A549 (cell line): ENCODE data around the gene PODXL2. TPM values are rescaled to one million over a fixed set of nuclear protein-coding genes. Genes with fewer than 3 reads are reported as not detected.

Experiments used
- ATAC-seq, 2 experiments: fragments of 200-7000 bp in 1 of 2; fragments of >200 bp in 1 of 2; cut with Nextera tagmentation in 1 of 2; cut with Tn5 transposase in 1 of 2; 3 replicates each; pipeline versions ENCODE4 v1.8.0 to v1.9.1; 2018 to 2020; ENCODE audit warnings: mild to moderate bottlenecking in 1 of 2, moderate library complexity in 1 of 2
- CTCF ChIA-PET: fragments of 300-600 bp; sonication (Branson Sonifier 250); formaldehyde crosslinking; extraction: SDS; loops from one replicate; lab custom pipeline; 2021; ENCODE audit warnings: antibody characterized with exemption, inconsistent platforms; lab: Yijun Ruan, JAX
- POLR2A ChIA-PET: fragments of 350-600 bp; formaldehyde crosslinking; extraction: SDS; loops from one replicate; lab custom pipeline; 2021; ENCODE audit warnings: antibody characterized with exemption, inconsistent platforms; lab: Yijun Ruan, JAX
- DNase-seq, 2 experiments: peaks; one replicate each; pipeline versions ENCODE4 v3.0.0 to v3.0.0-alpha.2; 2011 to 2016; ENCODE audit warnings: low read depth in 1 of 2, low spot score in 1 of 2
- FAIRE-seq: peaks from 2 replicates; lab custom pipeline; 2011; peaks lifted over from hg19 to GRCh38; lab: Jason Lieb, UNC
- H3K27ac ChIP-seq, 2 experiments: fragments of >200 bp; sonication (Bioruptor Twin); formaldehyde crosslinking; 3 replicates each; pipeline ENCODE4 v1.5.1; 2016 to 2017
- H3K4me1 ChIP-seq: fragments of >200 bp; sonication (Bioruptor Twin); formaldehyde crosslinking; 3 replicates; pipeline ENCODE4 v1.6.1; 2016
- H3K4me2 ChIP-seq: fragments of >200 bp; sonication (Bioruptor Twin); formaldehyde crosslinking; 3 replicates; pipeline ENCODE4 v1.6.1; 2016
- H3K4me3 ChIP-seq: fragments of >200 bp; sonication (Bioruptor Twin); formaldehyde crosslinking; 3 replicates; pipeline ENCODE4 v1.5.1; 2016
- H3K9me3 ChIP-seq: fragments of >200 bp; sonication (Bioruptor Twin); formaldehyde crosslinking; 3 replicates; pipeline ENCODE4 v1.6.1; 2016
- CBX8 ChIP-seq: fragments of 200-600 bp; sonication (generic); IDR thresholded peaks from 2 replicates; pipeline ENCODE4 v1.6.1; 2016
- CTCF ChIP-seq: fragments of >200 bp; sonication (Bioruptor Twin); formaldehyde crosslinking; IDR thresholded peaks from 3 replicates; pipeline ENCODE4 v1.5.1; 2016
- EHMT2 ChIP-seq: fragments of 200-600 bp; sonication (generic); IDR thresholded peaks from 2 replicates; pipeline ENCODE4 v1.6.1; 2016; ENCODE audit warnings: antibody characterized with exemption, low read depth, mild to moderate bottlenecking, moderate library complexity
- ESRRA ChIP-seq: fragments of 150-350 bp; IDR thresholded peaks from 2 replicates; pipeline ENCODE4 v1.6.1; 2014; ENCODE audit warnings: mild to moderate bottlenecking, low read length, borderline replicate concordance
- FOSB ChIP-seq: fragments of 250-450 bp; sonication (Bioruptor Pico); IDR thresholded peaks from 2 replicates; pipeline ENCODE4 v1.5.0; 2020; ENCODE audit warnings: mild to moderate bottlenecking, moderate library complexity
- FOXS1 ChIP-seq: fragments of 250-450 bp; sonication (Bioruptor Pico); IDR thresholded peaks from 2 replicates; pipeline ENCODE4 v1.5.0; 2020; ENCODE audit warnings: mild to moderate bottlenecking, moderate library complexity
- GATA3 ChIP-seq: IDR thresholded peaks from 2 replicates; pipeline ENCODE4 v1.6.1; 2012; ENCODE audit warnings: borderline replicate concordance
- HDAC2 ChIP-seq: fragments of 200-600 bp; sonication (generic); IDR thresholded peaks from 2 replicates; pipeline ENCODE4 v1.6.1; 2016
- HEYL ChIP-seq: fragments of 250-450 bp; sonication (Bioruptor Pico); IDR thresholded peaks from 2 replicates; pipeline ENCODE4 v1.8.0; 2021; ENCODE audit warnings: mild to moderate bottlenecking, moderate library complexity
- HOXB13 ChIP-seq: fragments of 250-450 bp; sonication (Bioruptor Pico); IDR thresholded peaks from 2 replicates; pipeline ENCODE4 v1.5.0; 2020; ENCODE audit warnings: low read depth, mild to moderate bottlenecking, moderate library complexity
- JUN ChIP-seq, 2 experiments: fragments of >200 bp; sonication (Bioruptor Twin); formaldehyde crosslinking; IDR thresholded peaks; 2 replicates in 1 of 2; 3 replicates in 1 of 2; pipeline ENCODE4 v1.6.1; 2016 to 2017
- KDM1A ChIP-seq: fragments of 200-600 bp; sonication (generic); IDR thresholded peaks from 2 replicates; pipeline ENCODE4 v1.6.1; 2016; ENCODE audit warnings: low read depth, mild to moderate bottlenecking
- NPAS2 ChIP-seq: fragments of 250-450 bp; sonication (Bioruptor Pico); IDR thresholded peaks from 2 replicates; pipeline ENCODE4 v1.8.0; 2022; ENCODE audit warnings: mild to moderate bottlenecking, moderate library complexity, borderline replicate concordance
- NR3C1 ChIP-seq: fragments of >200 bp; sonication (Bioruptor Twin); formaldehyde crosslinking; IDR thresholded peaks from 3 replicates; pipeline ENCODE4 v1.6.1; 2017
- POLR2A ChIP-seq: IDR thresholded peaks from 2 replicates; pipeline ENCODE4 v1.6.1; 2012; ENCODE audit warnings: mild to moderate bottlenecking, low read length
- RAD21 ChIP-seq, 2 experiments: fragments of >200 bp in 1 of 2; sonication (Bioruptor Twin) in 1 of 2; formaldehyde crosslinking in 1 of 2; IDR thresholded peaks in 1 of 2; conservative IDR thresholded peaks in 1 of 2; 2 replicates in 1 of 2; 3 replicates in 1 of 2; pipeline ENCODE4 v1.6.1; 2012 to 2018; ENCODE audit warnings: inconsistent platforms in 1 of 2
- RCOR1 ChIP-seq: fragments of 150-350 bp; IDR thresholded peaks from 2 replicates; pipeline ENCODE4 v1.6.1; 2014; ENCODE audit warnings: antibody characterized with exemption, low read length, low read depth
- RFX5 ChIP-seq: fragments of 450-650 bp; IDR thresholded peaks from 2 replicates; pipeline ENCODE4 v1.7.1; 2014; ENCODE audit warnings: antibody characterized with exemption, mild to moderate bottlenecking, moderate library complexity
- SMC3 ChIP-seq: fragments of >200 bp; sonication (Bioruptor Twin); formaldehyde crosslinking; IDR thresholded peaks from 3 replicates; pipeline ENCODE4 v1.6.1; 2018; ENCODE audit warnings: inconsistent platforms
- TFCP2L1 ChIP-seq: fragments of 250-450 bp; sonication (Bioruptor Pico); IDR thresholded peaks from 2 replicates; pipeline ENCODE4 v1.5.0; 2021; ENCODE audit warnings: mild to moderate bottlenecking
- TP53 ChIP-seq: fragments of 250-450 bp; sonication (Bioruptor Pico); IDR thresholded peaks from 2 replicates; pipeline ENCODE4 v1.5.0; 2021; ENCODE audit warnings: mild to moderate bottlenecking, moderate library complexity
- ZC3H11A ChIP-seq: fragments of 450-650 bp; IDR thresholded peaks from 2 replicates; pipeline ENCODE4 v1.6.1; 2014; ENCODE audit warnings: antibody characterized with exemption, mild to moderate bottlenecking
- ZFP36 ChIP-seq: fragments of 450-650 bp; IDR thresholded peaks from 2 replicates; pipeline ENCODE4 v1.6.1; 2014; ENCODE audit warnings: borderline replicate concordance; ENCODE audit not compliant: partially characterized antibody
- ZSCAN20 ChIP-seq: fragments of 250-450 bp; sonication (Bioruptor Pico); IDR thresholded peaks from 2 replicates; pipeline ENCODE4 v1.8.0; 2022; ENCODE audit warnings: mild to moderate bottlenecking, moderate library complexity
- WGBS: methylation state at CpG from one replicate; pipeline ENCODE4 v1.1.6; 2017; ENCODE audit errors: missing lambda C conversion rate; 5-methylcytosine and 5-hydroxymethylcytosine counted together
- polyA plus RNA-seq, 4 experiments: library from polyadenylated mRNA; depleted of rRNA in 3 of 4; stranded (reverse); fragments of >200 nt; fragmentation: RNase III in 1 of 4; extraction: RNeasy Plus Mini Kit Qiagen cat#74134 plus additional on column Dnase treatment in 1 of 4; gene quantifications; 2 replicates in 3 of 4; 3 replicates in 1 of 4; pipeline ENCODE4 v1.2.3, GENCODE V29; 2011 to 2017
- TF ChIP-seq, protein P1 (sequence below): fragments of >200 bp; sonication (Bioruptor Twin); formaldehyde crosslinking; IDR thresholded peaks from 2 replicates; pipeline ENCODE4 v1.6.1; 2016
- TF ChIP-seq, protein P2 (sequence below): IDR thresholded peaks from 2 replicates; pipeline ENCODE4 v1.6.1; 2012

PODXL2 gene
- polyA plus RNA-seq, 2 of the 4 experiments (the other 2 are of a cell fraction) = 4.2 to 5.5 TPM

DNA sequence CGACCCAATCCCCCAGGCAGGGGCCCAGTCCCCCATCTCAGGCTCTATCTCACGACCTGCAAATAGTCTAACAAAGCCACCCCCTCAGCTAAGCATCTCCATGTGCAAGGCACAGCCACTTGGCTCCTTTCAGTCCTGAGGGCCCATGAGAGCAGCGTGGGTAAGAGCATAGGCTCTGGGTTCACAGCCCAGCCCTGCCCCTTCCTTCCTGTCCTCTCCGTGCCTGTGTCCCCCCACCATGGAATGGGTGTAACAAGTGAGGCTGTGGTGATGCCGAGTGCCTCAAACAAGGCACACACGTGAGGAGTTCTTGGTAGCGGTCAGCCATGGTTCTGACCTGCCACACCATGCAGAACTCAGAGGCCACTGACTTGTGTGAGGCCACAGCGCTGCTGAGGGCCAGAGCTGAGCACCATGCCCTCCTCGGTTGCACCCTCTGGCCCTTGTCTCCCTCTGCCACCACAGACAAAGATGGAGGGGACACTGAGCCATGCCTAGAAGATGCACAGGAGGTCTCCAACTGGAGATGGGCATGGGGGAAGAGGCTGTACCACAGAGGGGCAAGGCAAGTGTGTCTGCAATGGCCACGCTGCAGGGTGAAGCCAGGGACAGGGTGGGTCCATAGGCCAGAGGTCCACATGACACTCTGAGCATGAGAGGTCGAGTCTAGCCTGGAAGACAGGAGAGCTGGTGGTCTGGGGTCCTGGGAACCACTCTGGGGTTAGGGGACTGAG, 48.5 kb upstream of the PODXL2 start (continued):
- TF ChIP-seq FOXS1 = no peak

- no peak for TF ChIP-seq HEYL (CRISPR knock-in tag)
- no peak for TF ChIP-seq ZFP36
- TF ChIP-seq GATA3 = no peak
- TF ChIP-seq TFCP2L1 = no peak
- TF ChIP-seq RAD21 (conservative IDR thresholded peaks at IDR 0.05 in 1 of 2, IDR thresholded peaks at IDR 0.05 in 1 of 2) = no peak
- TF ChIP-seq KDM1A = no peak
- no peak for TF ChIP-seq FOXS1
- TF ChIP-seq ESRRA = no peak
- no peak for TF ChIP-seq RFX5
- TF ChIP-seq CBX8 = no peak
- no peak for TF ChIP-seq CTCF
- TF ChIP-seq NR3C1 = no peak
- no peak for TF ChIP-seq NPAS2 (CRISPR knock-in tag)
- no peak for TF ChIP-seq HOXB13 (CRISPR knock-in tag)
- TF ChIP-seq RCOR1 = no peak
- TF ChIP-seq, protein P1, sequence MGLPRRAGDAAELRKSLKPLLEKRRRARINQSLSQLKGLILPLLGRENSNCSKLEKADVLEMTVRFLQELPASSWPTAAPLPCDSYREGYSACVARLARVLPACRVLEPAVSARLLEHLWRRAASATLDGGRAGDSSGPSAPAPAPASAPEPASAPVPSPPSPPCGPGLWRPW = no peak
- no peak for TF ChIP-seq ZSCAN20
- H3K27ac ChIP-seq = no peak overlapping the region
- POLR2A ChIA-PET = no interaction called here
Observed at GRCh38 chr3:127584734-127585133, 44.3 kb upstream of the PODXL2 start.

DNA sequence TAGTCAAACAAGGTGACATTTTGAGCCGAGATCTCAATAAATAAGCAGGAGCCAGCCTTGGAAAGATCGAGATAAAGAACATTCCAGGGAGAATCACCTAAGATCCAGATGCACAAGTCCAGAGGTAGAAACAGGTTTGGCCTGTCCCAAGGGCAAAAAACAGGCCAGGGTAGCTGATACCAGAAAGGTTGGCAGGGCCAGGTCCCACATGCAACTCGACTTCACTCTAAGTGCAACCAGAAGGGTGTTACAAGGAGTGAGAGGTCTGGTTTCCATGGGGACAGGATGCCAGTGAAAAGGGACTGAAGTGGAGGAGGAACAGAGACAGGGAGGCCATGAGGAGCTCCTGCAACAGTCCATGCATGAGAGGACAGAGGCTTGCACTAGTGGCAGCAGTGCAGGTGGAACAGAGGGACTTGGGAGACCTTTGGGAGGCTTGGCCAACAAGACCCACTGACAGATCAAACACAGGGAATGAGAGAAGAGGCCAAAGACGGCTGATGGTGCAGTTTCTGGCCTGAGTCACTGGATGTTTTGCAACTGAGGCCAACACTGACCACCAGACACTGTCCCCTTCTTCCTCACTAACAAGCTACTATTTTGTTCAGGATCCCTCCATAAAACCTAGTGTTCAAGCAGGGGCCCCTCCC, 43.7 kb upstream of the PODXL2 start:
- Histone ChIP-seq H3K4me3 (no peak overlapping the region), H3K9me3 (no peaks in the 10 kb centered on the region), H3K27ac (no peak overlapping the region), H3K4me2 (no peak overlapping the region), H3K4me1 (peaks cover 9% of the 10 kb centered on the region; the same call in 1 of the 3 replicates)
- DNase-seq (no peak), FAIRE-seq (no peak), ATAC-seq (no peak)
- TF ChIP-seq, protein P2, sequence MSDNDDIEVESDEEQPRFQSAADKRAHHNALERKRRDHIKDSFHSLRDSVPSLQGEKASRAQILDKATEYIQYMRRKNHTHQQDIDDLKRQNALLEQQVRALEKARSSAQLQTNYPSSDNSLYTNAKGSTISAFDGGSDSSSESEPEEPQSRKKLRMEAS = no peak
- TF ChIP-seq FOSB (CRISPR knock-in tag) = no peak
- no peak for TF ChIP-seq NPAS2 (CRISPR knock-in tag)
- no peak for TF ChIP-seq HDAC2
- no peak for TF ChIP-seq RAD21 (conservative IDR thresholded peaks at IDR 0.05 in 1 of 2, IDR thresholded peaks at IDR 0.05 in 1 of 2)
- no peak for TF ChIP-seq JUN (IDR thresholded peaks at IDR 0.05)
- TF ChIP-seq SMC3 = no peak
- no peak for TF ChIP-seq ZFP36
- TF ChIP-seq EHMT2 = no peak
- no peak for TF ChIP-seq POLR2A
- TF ChIP-seq TP53 (CRISPR knock-in tag) = no peak
- TF ChIP-seq TFCP2L1 = no peak
- TF ChIP-seq ZC3H11A = no peak
- CTCF ChIA-PET = interaction anchor here (0.6 to 9.3 kb wide), 4 partner anchors 10 to 412 kb away, joined by 3 to 64 read pairs (median 4); no protein-coding TSS in a partner anchor
- 75% methylated on average over 4 of the region's 4 CpGs for WGBS
- POLR2A ChIA-PET = no interaction called here

More at GRCh38 chr3:127584734-127585133, 44.3 kb upstream of the PODXL2 start:
- H3K4me2 ChIP-seq = no peak overlapping the region
- no peak overlapping the region for H3K4me3 ChIP-seq
- 94% methylated on average over 6 of the region's 6 CpGs for WGBS
- H3K4me1 ChIP-seq = peaks cover 9% of the 10 kb centered on the region; the same call in 1 of the 3 replicates
- DNase-seq = no peak
- H3K9me3 ChIP-seq = no peaks in the 10 kb centered on the region
- no peak for ATAC-seq
- no peak for FAIRE-seq
- CTCF ChIA-PET = interaction anchor here (0.8 to 9.3 kb wide), 3 partner anchors 10 to 1064 kb away, joined by 3 to 64 read pairs (median 4); no protein-coding TSS in a partner anchor
